CD4-positive, alpha-beta T cell treated with Interferon alpha-2 for 1 hour (primary cell): ENCODE measurements around the gene C18orf54.

Source experiments
- DNase-seq, 2 donors: peaks; one replicate each; pipeline ENCODE4 v3.0.0-alpha.2; 2020 to 2022

C18orf54 gene

DNA sequence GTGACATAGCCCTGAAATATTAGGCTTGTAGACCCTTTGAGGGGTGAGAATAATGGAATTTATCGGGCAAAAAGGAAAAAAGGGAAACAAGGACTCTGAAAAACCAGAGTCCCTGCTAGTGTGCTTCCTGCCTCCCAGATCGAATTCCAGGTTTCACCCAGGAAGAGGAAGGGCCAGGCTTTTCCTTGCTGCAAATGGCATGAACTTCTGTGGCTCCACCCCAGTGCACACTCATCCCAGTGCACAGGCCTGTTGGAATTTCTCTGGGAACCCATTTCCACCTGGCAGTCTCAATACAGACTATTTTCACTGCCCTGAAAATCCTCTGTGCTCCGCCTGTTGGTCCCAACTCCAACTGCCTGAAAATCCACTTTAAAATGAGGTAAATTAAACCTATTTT is 29.9 kb downstream of the C18orf54 start:
- DNase-seq, result no peak

DNA sequence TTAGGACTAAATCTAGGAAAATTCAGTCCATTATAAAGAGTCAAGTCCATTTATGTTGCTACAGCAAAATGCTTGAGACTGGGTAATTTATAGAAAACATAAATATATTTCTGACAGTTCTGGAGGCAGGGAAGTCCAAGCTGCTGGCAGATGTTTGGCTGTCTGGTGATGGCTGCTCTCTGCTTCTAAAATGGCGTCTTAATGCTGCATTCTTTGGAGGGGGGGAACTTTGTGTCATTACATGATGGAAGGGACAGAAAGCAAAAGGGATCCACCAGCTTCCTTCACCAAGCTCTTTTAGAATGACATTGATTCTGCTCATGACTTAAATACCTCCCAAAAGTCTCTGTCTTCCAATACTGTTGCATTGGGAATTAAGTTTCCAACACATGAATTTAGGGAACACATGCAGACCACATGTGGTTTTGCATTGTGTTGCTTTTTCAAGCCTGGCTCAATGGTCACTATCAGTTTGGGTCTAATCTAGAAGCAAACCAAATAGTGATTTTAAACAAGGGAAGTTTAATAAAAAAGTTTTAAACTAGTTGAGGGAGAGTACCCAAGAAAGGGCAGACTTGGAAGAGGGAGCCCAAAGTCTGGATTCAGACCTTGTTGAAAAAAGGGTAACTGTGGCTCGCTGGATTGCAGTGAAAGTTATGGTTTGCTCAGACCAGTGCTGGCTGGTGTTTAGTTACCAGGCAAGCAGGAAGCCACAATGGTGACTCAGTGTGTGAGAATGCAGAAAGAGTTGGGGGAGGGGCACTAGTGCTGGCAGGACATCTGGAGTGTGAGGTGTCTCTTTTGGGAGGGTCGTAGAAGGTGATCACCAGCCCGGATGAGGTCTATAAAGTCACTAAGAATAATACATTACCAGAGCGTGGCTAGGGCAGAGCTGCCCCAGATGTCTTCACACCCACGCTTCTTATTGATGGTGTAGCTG is 30.8 kb downstream of the C18orf54 start:
- peak in 1 of 2 donors; percentile 19 for DNase-seq

DNA sequence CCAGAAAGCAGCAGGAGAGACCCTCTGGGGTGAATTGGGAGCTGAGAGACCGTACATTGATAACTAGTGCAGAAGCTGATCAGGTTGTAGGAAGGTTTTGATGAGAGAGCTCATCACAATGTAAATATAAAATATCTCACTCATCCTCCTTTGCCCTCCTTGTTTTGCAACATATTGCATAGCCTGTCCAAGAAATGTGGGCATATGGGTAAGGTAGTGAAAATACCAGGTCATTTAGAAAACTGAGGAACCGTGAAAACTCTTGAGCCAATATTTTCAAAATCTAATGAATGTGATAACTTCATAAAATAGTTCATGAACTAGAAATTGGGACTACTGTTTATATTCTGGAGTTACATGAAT is 31.4 kb downstream of the C18orf54 start:
- DNase-seq, result no peak

DNA sequence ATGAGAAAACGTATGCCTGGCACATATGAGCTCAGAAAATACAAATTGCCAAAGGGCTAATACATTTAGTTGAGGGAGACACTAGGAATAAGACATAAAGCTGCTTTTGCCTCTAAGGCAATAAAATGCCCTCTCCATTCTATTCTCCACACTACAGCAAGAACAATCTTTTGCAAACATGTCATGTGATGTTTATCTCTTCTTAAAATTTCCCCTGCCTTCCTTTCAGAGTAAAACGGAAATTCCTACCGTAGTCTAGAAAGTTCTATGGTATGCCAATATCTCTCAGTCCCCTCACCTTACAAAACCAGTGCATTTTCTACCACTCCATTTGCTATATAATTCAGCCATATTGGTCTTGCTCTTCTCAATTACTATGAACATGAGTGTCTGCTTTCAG is 33.1 kb downstream of the C18orf54 start:
- no peak for DNase-seq

DNA sequence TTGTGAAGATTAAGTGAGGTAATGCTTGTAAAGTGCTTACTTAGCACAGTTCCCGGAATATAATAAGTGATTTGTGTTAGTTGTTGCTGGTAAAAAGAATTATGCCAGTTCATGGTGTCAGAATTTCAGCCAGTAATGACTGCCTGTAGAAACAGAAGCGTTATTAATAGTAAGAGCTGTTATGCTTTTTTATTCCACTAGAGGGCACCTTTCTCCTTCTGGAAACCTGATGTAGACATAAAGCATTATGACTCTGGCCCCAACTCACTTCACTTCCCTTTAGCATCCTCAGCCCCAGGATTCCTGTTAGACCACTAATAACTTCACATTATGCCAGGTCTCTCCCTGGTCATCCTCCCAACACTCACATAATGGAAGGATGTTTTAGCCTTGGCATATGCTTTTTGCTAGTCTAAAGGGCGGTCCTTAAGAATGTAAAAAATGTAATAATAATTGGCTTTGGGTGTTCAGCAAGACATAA is 34.9 kb downstream of the C18orf54 start:
- peak in 1 of 2 donors; percentile 65 for DNase-seq

DNA sequence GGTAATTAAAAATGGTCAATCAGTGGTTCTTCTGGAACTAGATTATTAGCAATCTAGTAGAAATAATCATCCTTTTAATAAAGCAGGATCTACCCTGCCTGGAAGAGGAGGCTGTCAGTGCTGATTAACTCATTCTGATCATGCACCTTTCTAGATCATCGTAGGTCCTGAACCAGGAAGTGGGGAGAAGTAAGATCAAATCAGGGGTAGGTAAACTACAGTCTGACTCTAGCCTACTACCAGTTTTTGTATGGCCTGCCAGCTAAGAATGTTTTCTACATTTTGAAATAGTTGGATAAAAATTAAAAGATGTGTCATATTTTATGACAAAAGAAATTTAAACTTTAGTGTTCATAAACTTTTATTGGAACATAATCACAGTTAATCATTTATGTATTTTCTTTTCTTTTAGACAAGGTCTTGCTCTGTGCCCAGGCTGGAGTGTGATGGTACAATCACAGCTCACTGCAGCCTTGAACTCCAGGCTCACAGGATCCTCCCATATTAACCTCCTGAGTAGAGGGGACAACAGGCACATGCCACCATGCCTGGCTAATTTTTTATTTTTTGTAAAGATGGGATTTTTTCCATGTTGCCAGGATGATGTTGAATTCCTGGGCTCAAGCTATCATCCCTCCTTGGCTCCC is 36.1 kb downstream of the C18orf54 start:
- no peak for DNase-seq

DNA sequence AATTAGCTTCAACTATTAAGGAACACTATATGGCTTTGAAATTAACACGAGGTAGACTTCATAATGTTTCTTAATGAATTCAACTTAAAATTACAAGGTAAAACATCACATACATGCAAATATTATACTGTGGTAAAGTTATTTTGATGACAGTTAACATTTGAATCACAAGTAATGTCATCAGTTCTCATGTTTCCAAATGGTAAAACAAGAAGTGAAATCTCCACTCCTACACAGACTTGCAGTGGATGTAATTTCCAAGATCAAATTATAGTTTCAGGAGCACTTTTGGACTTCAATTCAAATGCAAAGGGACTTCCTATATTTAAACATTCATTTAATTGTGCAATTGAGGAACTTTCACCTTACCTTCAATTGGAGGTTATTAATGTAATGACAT is 39.1 kb downstream of the C18orf54 start:
- DNase-seq, result no peak

DNA sequence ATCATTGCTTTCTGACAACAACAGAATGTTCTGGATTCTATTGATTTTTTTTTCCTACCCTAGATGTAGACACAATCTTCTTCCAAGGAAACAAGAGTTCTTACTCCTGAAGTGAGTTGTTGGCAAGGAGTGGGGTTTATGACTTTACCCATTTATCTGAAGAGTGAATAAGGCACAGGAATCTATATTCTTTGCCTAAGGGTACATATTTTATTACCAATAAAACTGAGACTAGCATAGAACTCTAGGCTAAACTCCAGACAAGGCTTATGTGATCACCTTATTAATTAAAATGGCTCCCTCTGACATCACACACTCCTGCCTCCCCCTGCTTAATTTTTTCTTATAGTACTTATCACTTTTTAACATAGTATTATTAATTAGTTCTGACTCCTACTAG is 47.6 kb downstream of the C18orf54 start:
- no peak for DNase-seq

DNA sequence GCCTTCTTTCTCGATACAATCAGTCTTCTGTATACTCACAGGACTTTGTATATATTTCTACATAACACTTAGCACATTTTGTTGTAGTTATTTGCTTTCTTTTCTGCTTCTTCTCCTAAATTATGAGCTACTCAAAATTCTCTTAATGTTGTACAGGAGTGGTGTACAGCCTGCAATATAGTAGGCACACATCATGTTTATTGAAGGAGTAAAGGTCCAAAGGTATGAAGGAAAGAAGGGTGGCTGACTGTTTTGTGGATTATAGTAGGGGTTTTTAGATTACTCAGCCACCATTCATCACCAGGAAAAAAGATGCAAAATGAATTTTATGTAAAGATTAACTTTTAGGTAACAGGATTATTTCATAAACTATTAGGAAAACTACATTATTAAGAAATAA is 54.1 kb downstream of the C18orf54 start:
- no peak for DNase-seq

DNA sequence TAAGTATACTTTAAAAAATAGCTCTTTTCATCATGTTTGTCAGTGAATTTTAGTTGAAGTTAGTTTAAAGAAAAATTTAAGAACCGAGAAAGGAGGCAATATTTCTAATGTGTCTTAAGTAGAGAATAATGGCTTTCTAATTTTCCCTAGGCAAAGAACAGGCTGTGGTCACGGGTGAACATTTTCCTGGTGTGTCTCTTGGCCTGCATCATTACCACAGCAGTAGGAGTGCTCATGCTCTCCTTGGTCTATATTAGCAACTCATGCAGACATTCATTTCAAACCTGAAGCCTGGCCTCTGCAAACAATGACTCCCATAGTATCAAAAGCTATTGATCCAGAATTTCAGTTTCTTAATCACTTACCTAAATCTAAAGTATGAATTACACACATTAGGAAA is 57.4 kb downstream of the C18orf54 start:
- no peak for DNase-seq

DNA sequence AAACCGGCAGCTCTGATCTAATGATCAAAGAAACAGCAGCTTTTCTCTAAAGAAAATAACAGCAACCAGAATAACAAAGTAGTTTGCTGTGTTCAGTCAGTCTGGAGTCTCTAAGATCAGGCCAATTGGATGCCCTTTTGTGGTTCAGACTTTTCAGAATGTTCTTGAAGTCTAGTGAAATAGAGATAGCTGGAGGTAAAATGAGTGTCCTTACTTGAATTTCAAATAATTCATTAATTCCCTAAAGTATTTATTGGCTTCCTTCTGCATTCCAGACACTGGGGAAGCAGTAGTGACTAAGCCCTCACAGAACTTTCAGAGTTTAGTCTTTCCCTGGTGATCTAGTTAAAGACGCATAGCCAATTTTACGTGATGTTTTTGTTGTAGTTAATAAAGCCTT is 58.7 kb downstream of the C18orf54 start:
- DNase-seq, result no peak

DNA sequence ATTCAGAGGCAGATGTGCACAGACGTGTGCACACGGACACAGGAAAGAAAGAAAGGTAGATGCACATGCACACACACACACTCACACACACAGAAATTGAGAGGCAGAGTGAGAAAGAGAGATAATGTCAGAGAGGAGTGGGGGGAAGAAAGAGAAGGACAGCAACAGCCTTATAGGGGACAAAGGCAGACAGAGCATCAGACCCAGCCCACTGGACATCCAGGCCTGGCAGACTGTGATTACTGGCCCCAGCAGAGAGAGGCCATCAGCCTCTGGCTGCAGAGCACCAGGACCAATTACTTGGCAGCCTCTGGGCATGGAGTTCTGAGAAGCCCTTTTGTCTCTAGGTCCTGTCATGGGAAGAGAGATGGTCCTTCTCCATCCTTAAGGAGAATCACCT is 66.1 kb downstream of the C18orf54 start:
- DNase-seq, result no peak

DNA sequence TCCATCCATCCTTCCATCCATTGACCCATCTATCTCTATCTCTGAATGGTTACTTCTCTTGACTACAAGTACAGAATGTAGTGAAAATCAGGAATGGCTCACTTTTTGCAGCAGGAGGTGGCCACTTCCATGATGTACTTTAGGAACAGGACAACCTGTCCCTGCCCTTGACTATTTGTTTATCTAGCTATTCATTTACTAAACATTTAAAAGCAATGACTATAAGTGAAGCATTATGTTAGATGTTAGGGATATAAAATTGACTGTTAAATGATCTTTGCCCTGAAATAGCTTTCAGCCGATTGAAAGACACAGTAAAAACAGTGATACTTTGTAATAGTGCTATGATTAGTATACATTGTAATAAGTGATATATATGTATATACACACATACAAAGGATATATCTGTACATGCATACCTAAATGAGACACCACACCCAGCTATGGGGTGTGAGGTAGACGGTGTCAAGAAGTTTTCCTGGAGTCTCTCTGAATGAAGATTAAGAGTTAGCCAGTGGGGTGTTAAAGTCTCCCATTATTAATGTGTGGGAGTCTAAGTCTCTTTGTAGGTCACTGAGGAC is 68.5 kb downstream of the C18orf54 start:
- no peak for DNase-seq
